Neural crest cell (in vitro differentiated cells): Measurements from ENCODE around the gene KLKB1. TPM values are rescaled to one million over a fixed set of nuclear protein-coding genes. Genes with fewer than 3 reads are reported as not detected.
A peak's percentile ranks its signal among the peaks of the same experiment; 100 is the strongest.
"Not testable (repeated sequence)": the region's sequence is repeated elsewhere in the genome, so short reads cannot be mapped to it uniquely, and the experiment has no call there.

Experiments used
- DNase-seq: peaks from one replicate; pipeline ENCODE4 v3.0.0; 2021; ENCODE audit warnings: low read depth, mixed read lengths, low spot score
- H3K27ac Mint-ChIP-seq: one replicate; pipeline ENCODE4 v1.8.0; 2021; ENCODE audit warnings: mild to moderate bottlenecking, mixed read lengths; ENCODE audit not compliant: unreplicated experiment
- H3K27me3 Mint-ChIP-seq: 2 replicates; pipeline ENCODE4 v1.8.0; 2021; ENCODE audit warnings: low read depth, mild to moderate bottlenecking, mixed read lengths
- H3K36me3 Mint-ChIP-seq: 2 replicates; pipeline ENCODE4 v1.8.0; 2021; ENCODE audit warnings: low read depth, mild to moderate bottlenecking, mixed read lengths
- H3K4me1 Mint-ChIP-seq: 2 replicates; pipeline ENCODE4 v1.8.0; 2021; ENCODE audit warnings: mixed read lengths
- H3K4me3 Mint-ChIP-seq: one replicate; pipeline ENCODE4 v1.8.0; 2021; ENCODE audit warnings: mild to moderate bottlenecking, mixed read lengths
- H3K9me3 Mint-ChIP-seq: 2 replicates; pipeline ENCODE4 v1.8.0; 2021; ENCODE audit warnings: mixed read lengths
- total RNA-seq: library from RNA; stranded (reverse); gene quantifications from 2 replicates; pipeline ENCODE4 v1.2.1, GENCODE V29; 2021
- TF ChIP-seq, protein P1 (sequence below): fragments of 200-600 bp; sonication (generic); conservative IDR thresholded peaks from 2 replicates; pipeline ENCODE4 v1.5.0; 2021; ENCODE audit warnings: antibody characterized with exemption, mild to moderate bottlenecking

Gene KLKB1
- total RNA-seq, 1 donor from 2014 or later: 0.49 TPM

DNA sequence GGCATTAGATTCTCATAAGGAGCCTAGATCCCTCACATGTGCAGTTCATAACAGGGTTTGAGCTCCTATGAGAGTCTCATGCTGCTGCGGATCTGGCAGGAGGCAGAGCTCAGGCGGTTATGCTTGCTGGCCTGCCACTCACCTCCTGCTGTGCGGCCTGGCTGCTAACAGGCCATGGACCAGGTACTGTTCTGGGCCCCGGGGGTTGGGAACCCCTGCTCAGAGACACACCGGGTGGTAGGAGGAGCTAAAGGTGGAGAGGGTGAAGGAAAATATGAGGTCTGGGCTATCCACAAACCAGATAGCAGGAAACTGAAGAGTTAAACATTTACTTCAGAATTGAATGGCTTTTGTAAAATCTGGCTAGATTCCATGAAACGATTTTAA lies 32.8 kb downstream of the KLKB1 start:
- no peak overlapping the region for H3K4me3 Mint-ChIP-seq

DNA sequence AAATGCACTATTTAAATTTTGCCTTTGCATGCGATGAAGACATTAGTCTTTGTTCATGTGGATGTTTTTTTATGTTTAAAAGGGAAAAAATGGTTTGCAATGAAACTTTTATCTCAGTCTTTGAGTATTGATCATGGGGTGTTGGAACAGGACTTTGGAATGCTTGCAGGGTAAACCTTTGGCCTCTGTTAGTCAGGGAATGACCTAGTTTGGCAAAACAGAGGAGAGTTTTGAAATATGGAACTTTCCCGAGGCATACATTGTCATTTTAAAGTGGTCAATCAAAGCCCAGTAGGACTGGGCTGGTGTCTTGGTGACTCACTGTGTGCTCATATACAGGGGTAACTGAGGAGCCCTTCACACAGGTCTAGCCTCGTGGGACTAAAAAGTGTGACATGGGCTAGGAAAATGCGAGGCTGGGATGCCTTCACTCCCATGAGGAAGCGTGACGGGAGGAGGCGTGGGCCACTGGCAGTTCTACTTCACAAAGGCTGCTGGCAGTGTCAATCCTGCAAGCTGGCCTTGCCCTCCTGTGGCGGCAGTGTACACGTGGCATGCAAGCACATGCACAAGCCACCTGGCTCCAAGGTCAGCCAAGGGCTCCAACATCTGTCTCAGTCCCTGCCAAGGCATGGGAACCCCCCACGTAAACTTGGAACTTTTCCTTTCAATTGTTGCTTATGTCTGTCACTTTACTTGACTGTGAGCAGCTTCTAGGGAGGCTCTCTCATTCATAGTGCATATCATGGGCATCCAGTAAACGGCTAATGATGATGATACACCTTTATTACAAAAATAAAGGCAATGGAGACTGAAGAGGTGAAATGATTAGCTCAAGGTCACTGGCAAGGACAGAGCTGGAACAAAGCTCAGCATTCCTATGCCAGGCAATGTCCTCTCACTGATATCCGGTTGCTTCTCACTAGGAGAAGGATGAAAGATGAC lies 33.5 kb downstream of the KLKB1 start:
- no peak for DNase-seq
- Mint-ChIP-seq H3K27me3 (no peaks in the 10 kb centered on the region), H3K36me3 (no peaks in the 10 kb centered on the region), H3K27ac (no peak overlapping the region), H3K4me1 (peaks cover 7% of the 10 kb centered on the region), H3K4me3 (no peak overlapping the region), H3K9me3 (no peaks in the 10 kb centered on the region)
- TF ChIP-seq, protein P1, sequence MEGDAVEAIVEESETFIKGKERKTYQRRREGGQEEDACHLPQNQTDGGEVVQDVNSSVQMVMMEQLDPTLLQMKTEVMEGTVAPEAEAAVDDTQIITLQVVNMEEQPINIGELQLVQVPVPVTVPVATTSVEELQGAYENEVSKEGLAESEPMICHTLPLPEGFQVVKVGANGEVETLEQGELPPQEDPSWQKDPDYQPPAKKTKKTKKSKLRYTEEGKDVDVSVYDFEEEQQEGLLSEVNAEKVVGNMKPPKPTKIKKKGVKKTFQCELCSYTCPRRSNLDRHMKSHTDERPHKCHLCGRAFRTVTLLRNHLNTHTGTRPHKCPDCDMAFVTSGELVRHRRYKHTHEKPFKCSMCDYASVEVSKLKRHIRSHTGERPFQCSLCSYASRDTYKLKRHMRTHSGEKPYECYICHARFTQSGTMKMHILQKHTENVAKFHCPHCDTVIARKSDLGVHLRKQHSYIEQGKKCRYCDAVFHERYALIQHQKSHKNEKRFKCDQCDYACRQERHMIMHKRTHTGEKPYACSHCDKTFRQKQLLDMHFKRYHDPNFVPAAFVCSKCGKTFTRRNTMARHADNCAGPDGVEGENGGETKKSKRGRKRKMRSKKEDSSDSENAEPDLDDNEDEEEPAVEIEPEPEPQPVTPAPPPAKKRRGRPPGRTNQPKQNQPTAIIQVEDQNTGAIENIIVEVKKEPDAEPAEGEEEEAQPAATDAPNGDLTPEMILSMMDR: no peak

More for the DNA sequence above, 32.8 kb downstream of the KLKB1 start:
- Mint-ChIP-seq H3K36me3 (no peaks in the 10 kb centered on the region), H3K4me1 (peaks cover under 1% of the 10 kb centered on the region), H3K27me3 (no peaks in the 10 kb centered on the region), H3K9me3 (no peaks in the 10 kb centered on the region), H3K27ac (no peak overlapping the region)
- TF ChIP-seq, protein P1: no peak
- DNase-seq: no peak

DNA sequence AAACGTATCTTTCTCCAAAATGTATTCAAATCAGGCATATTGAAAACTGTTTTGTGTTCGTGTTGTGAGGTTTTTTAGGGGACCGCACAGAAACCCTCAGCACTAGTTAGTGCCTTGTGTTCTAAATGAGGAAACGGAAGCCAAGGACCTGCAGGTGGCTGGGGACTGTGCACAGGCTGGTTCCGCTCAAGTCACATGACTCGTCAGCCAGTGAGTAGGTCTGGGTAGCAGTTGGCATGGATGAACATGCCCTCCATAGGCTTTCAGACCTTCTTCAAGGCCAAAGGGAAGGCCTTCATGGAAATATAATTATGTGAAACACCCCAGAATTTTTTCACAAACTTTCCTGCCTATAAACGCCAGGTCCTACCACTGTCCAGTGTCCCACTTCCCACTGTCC lies 37.4 kb downstream of the KLKB1 start:
- Mint-ChIP-seq H3K9me3 (no peaks in the 10 kb centered on the region), H3K27ac (no peak overlapping the region), H3K4me1 (peaks cover 22% of the 10 kb centered on the region), H3K27me3 (peaks cover 8% of the 10 kb centered on the region), H3K4me3 (no peak overlapping the region), H3K36me3 (no peaks in the 10 kb centered on the region)
- no peak for DNase-seq
- TF ChIP-seq, protein P1: no peak

DNA sequence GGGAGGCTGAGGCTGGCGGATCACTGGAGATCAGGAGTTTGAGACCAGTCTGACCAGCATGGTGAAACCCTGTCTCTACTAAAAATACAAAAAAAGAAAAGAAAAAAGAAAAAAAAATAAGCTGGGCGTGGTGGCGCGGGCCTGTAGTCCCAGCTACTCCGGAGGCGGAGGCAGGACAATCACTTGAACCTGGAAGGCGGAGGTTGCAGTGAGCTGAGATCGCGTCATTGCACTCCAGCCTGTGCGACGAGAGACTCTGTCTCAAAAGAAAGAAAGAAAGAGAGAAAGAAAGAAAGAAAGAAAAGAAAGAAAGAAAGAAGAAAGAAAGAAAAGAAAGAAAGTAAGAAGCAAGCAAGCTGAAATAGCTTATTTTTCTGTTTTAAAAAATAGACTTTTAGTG lies 37.9 kb downstream of the KLKB1 start:
- not testable (repeated sequence) for DNase-seq, H3K36me3 Mint-ChIP-seq, H3K9me3 Mint-ChIP-seq, H3K4me3 Mint-ChIP-seq, H3K27ac Mint-ChIP-seq, H3K27me3 Mint-ChIP-seq
- H3K4me1 Mint-ChIP-seq: peaks cover 22% of the 10 kb centered on the region

DNA sequence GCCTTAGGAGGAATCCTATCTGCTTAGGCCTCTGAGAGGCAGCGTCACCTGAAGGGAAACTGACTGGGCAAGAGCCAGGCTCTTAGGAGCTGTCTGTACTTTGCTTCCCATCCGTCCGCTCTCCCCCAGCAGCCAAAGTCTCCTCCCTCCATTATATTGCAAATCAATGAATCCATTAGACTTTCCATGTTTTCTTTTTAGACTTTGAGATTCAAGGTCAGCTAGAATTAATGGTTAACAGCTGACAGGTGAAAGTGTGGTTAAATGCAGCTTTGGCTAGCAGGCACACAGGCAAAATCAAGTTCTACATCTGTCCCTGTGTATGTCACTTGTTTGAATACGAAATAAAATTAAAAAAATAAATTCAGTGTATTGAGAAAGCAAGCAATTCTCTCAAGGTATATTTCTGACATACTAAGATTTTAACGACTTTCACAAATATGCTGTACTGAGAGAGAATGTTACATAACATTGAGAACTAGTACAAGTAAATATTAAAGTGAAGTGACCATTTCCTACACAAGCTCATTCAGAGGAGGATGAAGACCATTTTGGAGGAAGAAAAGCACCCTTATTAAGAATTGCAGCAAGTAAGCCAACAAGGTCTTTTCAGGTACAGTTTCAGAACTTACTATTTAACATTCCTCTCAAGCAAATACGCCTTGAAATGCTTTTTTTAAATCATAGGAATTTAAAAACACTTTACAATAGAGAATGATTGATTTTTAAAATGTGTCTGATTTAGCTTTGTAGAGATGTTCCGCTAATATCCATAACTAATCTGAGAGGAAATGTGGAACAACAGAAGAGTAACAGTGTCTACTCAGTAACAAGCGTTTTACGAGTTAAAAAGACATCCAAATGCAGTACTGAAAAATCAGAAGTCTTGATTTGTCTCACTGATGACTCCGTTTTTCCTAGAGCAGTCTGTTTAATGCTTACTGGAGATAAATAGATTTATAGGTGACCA lies 38.7 kb downstream of the KLKB1 start, which contains the start of gene F11:
F11 (plus strand) TSS at position 507 of the 970 bp plus-strand sequence. CDS start 948 bp downstream, outside the sequence.
- no peak for DNase-seq
- TF ChIP-seq, protein P1: no peak
- H3K36me3 Mint-ChIP-seq: no peaks in the 10 kb centered on the region
- H3K9me3 Mint-ChIP-seq: no peaks in the 10 kb centered on the region
- H3K27me3 Mint-ChIP-seq: peaks cover 8% of the 10 kb centered on the region
- H3K27ac Mint-ChIP-seq: peak within 1 kb of the TSS; percentile 28
- peaks cover 22% of the 10 kb centered on the region for H3K4me1 Mint-ChIP-seq
- peak within 1 kb of the TSS; percentile 74 for H3K4me3 Mint-ChIP-seq
